ENCODE measurements around the gene HDAC7.

DNA sequence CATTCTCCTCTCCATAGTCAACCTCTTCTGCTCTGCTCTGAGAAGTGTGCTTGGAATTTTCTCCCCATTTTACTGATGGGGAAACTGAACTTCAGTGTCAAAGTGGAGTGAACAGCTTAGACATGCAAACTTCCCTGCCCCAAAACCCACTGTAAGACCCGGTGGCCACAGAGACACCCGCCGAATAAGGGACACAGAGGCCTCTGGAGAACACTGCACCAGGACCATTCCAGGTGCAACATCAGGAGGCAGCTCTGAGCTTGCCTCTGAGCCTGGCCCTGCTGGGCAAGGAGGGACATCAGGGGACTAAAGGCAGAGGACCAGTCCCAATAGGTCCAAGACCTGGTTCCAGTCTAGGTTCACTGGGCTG is 1.7 kb downstream of the HDAC7 start:
- TF ChIP-seq, protein P1, sequence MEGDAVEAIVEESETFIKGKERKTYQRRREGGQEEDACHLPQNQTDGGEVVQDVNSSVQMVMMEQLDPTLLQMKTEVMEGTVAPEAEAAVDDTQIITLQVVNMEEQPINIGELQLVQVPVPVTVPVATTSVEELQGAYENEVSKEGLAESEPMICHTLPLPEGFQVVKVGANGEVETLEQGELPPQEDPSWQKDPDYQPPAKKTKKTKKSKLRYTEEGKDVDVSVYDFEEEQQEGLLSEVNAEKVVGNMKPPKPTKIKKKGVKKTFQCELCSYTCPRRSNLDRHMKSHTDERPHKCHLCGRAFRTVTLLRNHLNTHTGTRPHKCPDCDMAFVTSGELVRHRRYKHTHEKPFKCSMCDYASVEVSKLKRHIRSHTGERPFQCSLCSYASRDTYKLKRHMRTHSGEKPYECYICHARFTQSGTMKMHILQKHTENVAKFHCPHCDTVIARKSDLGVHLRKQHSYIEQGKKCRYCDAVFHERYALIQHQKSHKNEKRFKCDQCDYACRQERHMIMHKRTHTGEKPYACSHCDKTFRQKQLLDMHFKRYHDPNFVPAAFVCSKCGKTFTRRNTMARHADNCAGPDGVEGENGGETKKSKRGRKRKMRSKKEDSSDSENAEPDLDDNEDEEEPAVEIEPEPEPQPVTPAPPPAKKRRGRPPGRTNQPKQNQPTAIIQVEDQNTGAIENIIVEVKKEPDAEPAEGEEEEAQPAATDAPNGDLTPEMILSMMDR (conservative IDR thresholded peaks at IDR 0.05 in 1 of 2, IDR thresholded peaks at IDR 0.05 in 1 of 2; ENCODE audit: low read depth in 1 of 2, low read length in 2 of 2), result no peak
- TF ChIP-seq EZH2 (IDR thresholded peaks at IDR 0.05; ENCODE audit: low read length, missing control alignments), result no peak
